Activated CD4-positive, alpha-beta T cell treated with anti-CD3 and anti-CD28 coated beads, Interleukin-2, amount 10 ng/mL, durations not matched to agents 24 days and 14 days (primary cell): ENCODE measurements around the gene HSPH1. TPM values are rescaled to one million over a fixed set of nuclear protein-coding genes. Genes with fewer than 3 reads are reported as not detected.

ENCODE experiments used
- DNase-seq: peaks from one replicate; pipeline ENCODE4 v3.0.0; 2022
- H3K27ac Mint-ChIP-seq: one replicate; pipeline ENCODE4 v1.8.0; 2022; ENCODE audit warnings: mild to moderate bottlenecking, mixed read lengths
- H3K27me3 Mint-ChIP-seq: one replicate; pipeline ENCODE4 v1.8.0; 2022; ENCODE audit warnings: mixed read lengths
- H3K36me3 Mint-ChIP-seq: one replicate; pipeline ENCODE4 v1.8.0; 2022; ENCODE audit warnings: low read depth, mild to moderate bottlenecking, mixed read lengths
- H3K4me1 Mint-ChIP-seq: one replicate; pipeline ENCODE4 v1.8.0; 2021; ENCODE audit warnings: mixed read lengths
- H3K4me3 Mint-ChIP-seq: one replicate; pipeline ENCODE4 v1.8.0; 2022; ENCODE audit warnings: mild to moderate bottlenecking, moderate library complexity, mixed read lengths
- H3K9me3 Mint-ChIP-seq: one replicate; pipeline ENCODE4 v1.8.0; 2021; ENCODE audit warnings: mixed read lengths
- intact Hi-C: fragments of 100-400 bp; cut with micrococcal nuclease; formaldehyde crosslinking; loops from one replicate; pipeline ENCODE4 v1.15.1; 2023
- total RNA-seq: library from RNA; stranded (reverse); gene quantifications from 2 replicates; pipeline ENCODE4 v1.2.3, GENCODE V29; 2022

The HSPH1 gene
- total RNA-seq, 1 donor from 2014 or later = 381 TPM

DNA sequence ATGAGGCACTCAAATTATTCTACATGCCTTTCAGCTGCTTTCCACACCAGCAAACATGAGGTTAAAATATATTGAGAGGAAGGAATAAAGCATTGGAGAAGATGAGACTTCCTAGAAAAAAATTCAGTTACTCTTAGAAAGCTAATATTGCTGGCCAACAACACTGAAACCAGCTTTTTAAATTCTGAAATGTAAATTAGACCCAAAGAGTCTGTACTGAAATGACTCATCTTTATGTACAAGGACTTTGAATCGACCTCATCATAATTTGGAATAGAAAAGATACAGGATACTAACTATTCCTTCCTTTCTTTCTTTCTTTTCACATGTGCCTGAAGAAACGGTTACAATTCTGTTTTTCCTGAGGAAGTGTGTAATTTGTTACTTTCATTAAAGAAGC, 6.5 kb upstream of the HSPH1 start:
- H3K27me3 Mint-ChIP-seq = peaks cover 4% of the 10 kb centered on the region
- DNase-seq = no peak
- intact Hi-C loops = loop anchor here (10.0 kb wide), 1 partner anchor 793 kb away; no protein-coding TSS in a partner anchor
- no peaks in the 10 kb centered on the region for H3K9me3 Mint-ChIP-seq
- H3K36me3 Mint-ChIP-seq = no peaks in the 10 kb centered on the region
- no peak overlapping the region for H3K4me3 Mint-ChIP-seq
- peaks cover 26% of the 10 kb centered on the region for H3K4me1 Mint-ChIP-seq
- no peak overlapping the region for H3K27ac Mint-ChIP-seq

DNA sequence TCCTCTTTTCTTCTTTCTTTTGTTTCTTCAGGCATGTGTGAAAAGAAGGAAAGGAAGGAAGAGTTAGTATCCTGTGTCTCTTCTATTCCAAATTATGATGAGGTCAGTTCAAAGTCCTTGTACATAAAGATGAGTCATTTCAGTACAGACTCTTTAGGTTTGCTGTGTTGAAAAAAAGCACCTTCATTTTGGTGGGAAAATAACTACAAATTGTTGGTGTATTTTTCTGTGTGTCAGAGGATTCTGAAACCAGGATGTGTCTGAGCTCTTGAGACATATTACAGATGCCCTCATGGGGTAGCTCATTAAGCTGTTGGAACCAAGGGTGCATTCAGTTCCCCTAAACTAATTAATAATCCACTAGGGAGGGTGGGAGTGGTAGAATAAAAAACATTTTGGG, 5.8 kb upstream of the HSPH1 start:
- Mint-ChIP-seq H3K9me3 (no peaks in the 10 kb centered on the region), H3K27me3 (no peaks in the 10 kb centered on the region), H3K4me3 (no peak overlapping the region), H3K4me1 (peaks cover 32% of the 10 kb centered on the region), H3K27ac (no peak overlapping the region), H3K36me3 (no peaks in the 10 kb centered on the region)
- no peak for DNase-seq
- intact Hi-C loops = loop anchor here (10.0 kb wide), 1 partner anchor 793 kb away; no protein-coding TSS in a partner anchor

DNA sequence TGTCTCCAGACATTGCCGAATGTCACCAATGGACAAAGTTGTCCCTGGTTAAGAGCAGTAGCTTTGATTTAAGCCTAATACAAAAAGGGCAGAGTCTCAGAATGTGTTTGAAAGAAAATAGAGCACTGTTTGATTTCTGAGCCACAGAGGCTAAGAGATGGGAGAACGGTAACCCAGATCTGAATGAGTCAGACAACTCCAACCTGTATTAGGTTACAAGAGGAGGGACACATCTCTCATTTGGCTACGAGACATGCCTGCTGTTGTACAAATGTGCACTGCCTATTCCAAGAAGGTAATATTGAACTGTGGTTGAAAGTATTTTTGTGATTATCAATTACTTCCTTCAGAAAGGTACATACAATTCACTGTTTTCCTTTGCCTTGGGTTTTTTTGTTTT, 4.9 kb upstream of the HSPH1 start:
- Mint-ChIP-seq H3K9me3 (no peaks in the 10 kb centered on the region), H3K36me3 (peaks cover 1% of the 10 kb centered on the region), H3K4me1 (peaks cover 36% of the 10 kb centered on the region), H3K4me3 (no peak overlapping the region), H3K27ac (no peak overlapping the region), H3K27me3 (peaks cover 2% of the 10 kb centered on the region)
- intact Hi-C loops = loop anchor here (10.0 kb wide), 1 partner anchor 792 kb away; no protein-coding TSS in a partner anchor
- no peak for DNase-seq

DNA sequence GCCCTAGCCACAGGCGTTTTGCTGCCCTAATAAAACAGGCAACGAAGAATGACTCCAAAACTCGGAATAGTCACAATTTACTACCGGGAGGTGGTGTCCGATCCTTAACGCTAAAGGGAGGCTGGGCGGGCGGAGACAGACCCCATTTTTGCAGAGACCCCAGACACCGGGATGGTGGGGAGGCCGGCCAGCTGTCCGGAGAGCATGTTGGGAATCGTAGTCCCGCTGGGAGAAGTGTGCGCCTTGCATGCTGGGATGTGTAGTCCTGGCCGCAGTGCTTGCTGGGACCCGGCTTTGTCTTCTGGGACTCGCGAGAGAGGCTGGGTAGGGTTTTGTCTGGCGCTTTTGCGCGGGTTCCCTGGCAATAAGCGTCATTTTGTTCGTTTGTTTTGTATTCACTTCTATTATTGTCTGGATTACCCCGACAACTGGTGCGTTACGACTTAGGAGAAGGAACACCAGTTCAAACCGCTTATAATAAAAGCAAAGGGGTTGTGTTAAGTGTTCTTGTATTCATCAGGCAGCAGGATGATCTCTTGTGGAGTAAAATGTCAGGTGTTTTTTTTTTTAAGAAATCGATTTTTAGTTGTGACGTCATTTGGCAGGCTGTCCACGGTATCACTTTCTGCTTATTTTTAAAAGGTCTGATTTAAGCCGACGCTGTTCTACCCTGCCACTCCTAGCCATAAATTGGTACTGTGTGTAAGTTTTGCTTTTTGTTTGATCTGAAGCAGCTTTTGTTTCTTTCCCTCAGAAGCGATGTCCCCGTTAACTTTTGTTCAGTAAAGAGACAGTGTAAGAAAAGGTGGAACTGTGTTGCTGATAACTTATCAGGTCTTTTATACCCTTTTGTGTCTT, 676 bp upstream of the HSPH1 start:
- intact Hi-C loops = loop anchor here (1.0 to 10.0 kb wide), 8 partner anchors 38 to 1265 kb away; partner anchors contain the start of genes HMGB1, KATNAL1, N4BP2L1 and USPL1
- H3K27me3 Mint-ChIP-seq = peaks cover 2% of the 10 kb centered on the region
- H3K36me3 Mint-ChIP-seq = peaks cover 38% of the 10 kb centered on the region
- H3K4me1 Mint-ChIP-seq = peaks cover 42% of the 10 kb centered on the region
- peak overlapping the region; percentile 99 for H3K4me3 Mint-ChIP-seq
- peak; percentile 98 for DNase-seq
- H3K9me3 Mint-ChIP-seq = no peaks in the 10 kb centered on the region
- H3K27ac Mint-ChIP-seq = peak overlapping the region; percentile 99

DNA sequence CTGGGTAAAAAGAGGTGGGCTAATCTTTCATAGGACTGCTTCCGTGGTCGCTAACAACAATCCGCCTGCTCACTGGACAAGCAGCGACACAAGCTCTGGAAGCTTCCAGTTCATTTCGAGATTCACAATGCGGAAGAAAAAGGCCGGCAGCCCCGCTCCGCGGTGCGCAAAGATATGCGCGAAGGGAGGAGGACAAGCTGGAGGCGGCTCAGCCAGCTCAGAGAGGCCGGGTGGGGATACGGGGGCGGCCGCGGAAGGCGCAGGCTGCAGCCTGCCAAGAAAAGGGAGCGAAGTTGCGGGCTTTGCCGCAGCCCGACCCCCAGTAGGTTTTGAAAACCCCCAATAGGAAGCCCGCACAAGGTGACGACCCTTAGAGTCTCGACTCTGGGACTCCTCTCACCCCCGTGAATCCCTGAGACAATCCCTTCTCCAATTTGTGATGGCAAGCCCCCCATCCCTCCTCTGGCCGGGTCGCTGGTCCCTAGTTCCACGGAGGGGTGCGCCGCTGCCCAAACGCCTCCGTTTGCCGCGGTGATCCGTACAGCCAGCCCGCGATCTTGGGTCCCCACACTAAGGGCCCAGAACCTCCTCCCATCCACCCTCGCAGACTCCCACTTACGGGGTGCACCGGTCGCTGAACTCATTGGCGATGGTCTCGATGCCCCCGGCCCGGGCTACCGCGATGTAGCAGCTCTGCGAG, 697 bp downstream of the HSPH1 start:
- intact Hi-C loops = loop anchor here (2.0 to 10.0 kb wide), 5 partner anchors 26 to 1266 kb away; partner anchors contain the start of genes KATNAL1 and N4BP2L1
- peak overlapping the region; percentile 99 for H3K27ac Mint-ChIP-seq
- peak overlapping the region; percentile 99 for H3K4me3 Mint-ChIP-seq
- DNase-seq = peak; percentile 92
- H3K27me3 Mint-ChIP-seq = peaks cover 2% of the 10 kb centered on the region
- peaks cover 44% of the 10 kb centered on the region for H3K36me3 Mint-ChIP-seq
- peaks cover 45% of the 10 kb centered on the region for H3K4me1 Mint-ChIP-seq
- no peaks in the 10 kb centered on the region for H3K9me3 Mint-ChIP-seq

DNA sequence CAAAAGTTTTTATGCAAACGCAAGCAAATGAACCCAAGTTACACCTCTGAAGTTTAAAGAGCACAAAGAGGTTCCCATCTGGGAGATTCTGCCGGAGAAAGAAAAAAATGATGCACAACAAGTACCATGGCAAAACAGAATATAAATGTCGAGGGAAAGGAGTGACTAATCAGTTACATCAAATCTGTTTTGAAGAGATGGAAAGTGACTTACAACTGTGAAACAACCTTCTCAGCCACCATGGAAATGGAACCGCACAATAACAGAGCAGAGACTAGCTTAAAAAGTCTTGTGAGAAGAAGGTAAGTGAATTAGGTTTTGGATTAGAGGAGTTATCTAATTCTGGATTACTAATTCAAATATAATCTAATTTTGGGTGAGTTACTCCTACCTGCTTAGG, 2.4 kb downstream of the HSPH1 start:
- H3K4me1 Mint-ChIP-seq = peaks cover 52% of the 10 kb centered on the region
- peak overlapping the region; percentile 99 for H3K4me3 Mint-ChIP-seq
- peaks cover 58% of the 10 kb centered on the region for H3K36me3 Mint-ChIP-seq
- peak overlapping the region; percentile 99 for H3K27ac Mint-ChIP-seq
- intact Hi-C loops = no loop called here
- H3K27me3 Mint-ChIP-seq = peaks cover 2% of the 10 kb centered on the region
- no peaks in the 10 kb centered on the region for H3K9me3 Mint-ChIP-seq
- DNase-seq = peak; percentile 62

DNA sequence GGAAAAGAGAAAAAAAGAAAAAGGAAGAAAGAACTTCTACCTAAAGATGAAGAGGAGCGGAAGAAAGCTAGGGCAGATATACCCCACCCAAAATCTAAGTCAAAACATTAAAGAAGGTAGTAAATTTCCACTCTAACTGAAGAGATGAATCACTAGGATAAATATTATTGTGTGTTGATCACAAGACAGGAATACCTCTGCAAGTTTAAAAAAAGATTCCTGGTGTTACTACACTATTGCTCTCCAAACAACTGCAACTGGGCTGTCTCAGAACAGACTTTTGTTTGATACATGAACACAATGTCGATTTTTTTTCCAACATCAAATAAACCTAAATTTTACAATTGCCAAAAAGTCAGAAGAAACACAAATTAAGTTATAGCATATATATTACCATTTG, 6.8 kb downstream of the HSPH1 start:
- Mint-ChIP-seq H3K4me1 (peaks cover 42% of the 10 kb centered on the region), H3K9me3 (no peaks in the 10 kb centered on the region), H3K27ac (no peak overlapping the region)

DNA sequence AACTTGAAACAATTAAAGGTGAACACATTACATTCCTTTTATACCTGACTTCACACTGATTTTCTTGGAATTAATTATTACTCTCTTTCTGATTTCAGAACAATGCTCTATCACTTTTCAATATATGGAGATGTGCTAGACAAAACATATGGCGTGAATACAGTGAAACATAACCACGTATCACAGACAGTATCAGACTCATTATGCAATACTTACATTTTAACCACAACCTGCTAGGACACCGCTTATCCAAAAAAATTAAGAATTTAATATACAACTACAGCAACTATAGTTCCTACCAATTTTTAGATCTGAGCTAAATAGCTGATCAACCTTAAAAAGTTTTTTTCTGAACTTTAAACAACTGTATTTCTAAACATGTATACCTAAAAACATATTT, 9.9 kb downstream of the HSPH1 start:
- Mint-ChIP-seq H3K4me1 (peaks cover 22% of the 10 kb centered on the region), H3K27me3 (no peaks in the 10 kb centered on the region), H3K27ac (no peak overlapping the region), H3K36me3 (peaks cover 77% of the 10 kb centered on the region), H3K9me3 (no peaks in the 10 kb centered on the region), H3K4me3 (no peak overlapping the region)
- DNase-seq = no peak
- intact Hi-C loops = no loop called here

More for the DNA sequence above, 6.8 kb downstream of the HSPH1 start:
- H3K27me3 Mint-ChIP-seq = no peaks in the 10 kb centered on the region
- DNase-seq = no peak
- intact Hi-C loops = no loop called here
- H3K36me3 Mint-ChIP-seq = peaks cover 76% of the 10 kb centered on the region
- H3K4me3 Mint-ChIP-seq = no peak overlapping the region

DNA sequence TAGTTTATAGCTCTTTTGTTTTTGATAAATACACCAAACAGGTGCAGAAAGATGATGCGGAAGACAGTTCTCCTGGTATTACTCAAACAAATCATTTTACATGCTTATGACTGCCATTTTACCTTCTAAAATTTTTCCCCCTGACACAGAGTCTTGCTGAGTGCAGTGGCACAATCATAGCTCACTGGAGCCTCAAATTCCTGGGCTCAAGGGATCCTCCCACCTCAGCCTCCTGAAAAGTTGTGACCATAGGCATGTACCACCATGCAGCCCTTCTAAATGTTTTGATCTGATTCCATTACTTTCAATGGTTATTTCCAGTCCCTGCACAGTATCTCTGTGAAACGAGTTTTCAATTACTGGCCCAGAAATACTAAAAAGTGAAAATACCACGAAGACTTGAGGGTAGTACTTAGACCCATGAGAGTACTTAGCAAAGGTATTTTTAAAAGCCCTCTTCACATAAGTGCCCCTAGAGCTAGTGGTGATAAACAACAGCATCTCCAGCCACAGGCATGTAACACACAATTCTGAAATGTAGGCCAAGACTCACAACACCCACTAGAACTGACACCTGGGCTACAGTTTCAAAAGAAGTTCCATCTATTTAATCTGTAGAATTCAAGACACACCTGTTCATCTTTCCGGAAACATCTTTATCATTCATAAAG, 11.3 kb downstream of the HSPH1 start:
- peaks cover 25% of the 10 kb centered on the region for H3K4me1 Mint-ChIP-seq
- H3K36me3 Mint-ChIP-seq = peaks cover 80% of the 10 kb centered on the region
- peak; percentile 44 for DNase-seq
- no peaks in the 10 kb centered on the region for H3K9me3 Mint-ChIP-seq
- no peak overlapping the region for H3K4me3 Mint-ChIP-seq
- H3K27me3 Mint-ChIP-seq = no peaks in the 10 kb centered on the region
- peak overlapping the region; percentile 5 for H3K27ac Mint-ChIP-seq
- intact Hi-C loops = no loop called here

DNA sequence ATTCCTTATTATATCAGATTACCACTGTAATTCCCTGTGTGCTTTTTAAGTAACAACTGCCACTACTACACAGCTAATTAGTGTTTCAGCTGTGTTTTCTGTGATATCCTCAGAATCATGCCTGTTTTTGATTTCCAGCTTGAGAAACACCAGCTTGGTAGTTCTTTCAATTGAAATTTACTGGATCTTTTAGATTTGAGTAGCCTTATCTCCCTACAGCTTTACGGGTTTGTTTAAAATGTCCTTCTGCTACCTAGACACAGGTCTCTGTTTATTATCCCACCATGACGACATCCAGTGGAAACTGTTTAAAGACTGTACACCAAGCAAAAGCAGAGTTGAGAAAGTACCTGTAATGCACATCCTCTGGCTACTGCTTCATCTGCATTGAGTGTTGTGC, 12.1 kb downstream of the HSPH1 start:
- Mint-ChIP-seq H3K4me1 (peaks cover 30% of the 10 kb centered on the region), H3K27me3 (no peaks in the 10 kb centered on the region), H3K4me3 (no peak overlapping the region), H3K27ac (no peak overlapping the region), H3K36me3 (peaks cover 82% of the 10 kb centered on the region), H3K9me3 (no peaks in the 10 kb centered on the region)
- DNase-seq = peak; percentile 40
- intact Hi-C loops = no loop called here

DNA sequence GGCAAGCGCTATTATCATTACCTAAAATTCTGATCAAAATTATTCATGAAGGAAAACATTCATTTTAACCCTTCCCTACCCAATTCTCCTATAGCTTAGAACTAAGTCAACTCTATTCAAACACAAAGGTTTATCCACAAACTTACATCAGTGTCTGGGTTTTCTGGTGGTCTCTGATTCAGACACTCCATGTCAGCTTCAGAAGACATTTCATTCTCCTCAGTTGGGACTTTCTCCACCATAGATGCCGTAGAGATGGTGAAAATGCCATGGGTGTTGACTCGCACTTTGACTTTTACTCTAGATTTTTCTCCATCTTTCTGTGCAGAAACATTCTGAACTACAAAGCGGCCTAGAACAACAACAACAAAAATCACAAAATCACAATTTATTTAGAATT, 16.3 kb downstream of the HSPH1 start:
- Mint-ChIP-seq H3K9me3 (no peaks in the 10 kb centered on the region), H3K27ac (no peak overlapping the region), H3K36me3 (peaks cover 86% of the 10 kb centered on the region), H3K4me1 (peaks cover 27% of the 10 kb centered on the region), H3K27me3 (no peaks in the 10 kb centered on the region), H3K4me3 (no peak overlapping the region)
- intact Hi-C loops = no loop called here
- peak; percentile 29 for DNase-seq

DNA sequence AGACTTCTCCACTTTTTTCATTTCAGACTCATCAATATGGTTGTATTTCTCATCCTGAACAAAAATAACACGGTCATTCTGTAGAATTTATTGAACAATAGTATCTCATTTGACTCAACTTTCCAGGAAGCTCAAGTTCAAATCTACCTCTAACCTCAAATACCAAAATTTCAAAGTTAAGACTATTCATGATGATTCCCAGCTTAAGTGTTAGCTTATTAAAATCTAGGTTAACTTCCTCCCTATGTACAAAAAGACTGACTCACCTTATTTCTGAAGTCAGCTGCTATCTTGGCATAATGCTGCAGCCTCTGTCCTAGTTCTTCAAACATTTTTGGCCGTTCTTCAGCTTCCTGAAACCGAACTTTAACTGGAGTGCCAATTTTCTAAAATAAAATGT, 23.2 kb downstream of the HSPH1 start:
- peaks cover 83% of the 10 kb centered on the region for H3K36me3 Mint-ChIP-seq
- H3K27me3 Mint-ChIP-seq = no peaks in the 10 kb centered on the region
- peaks cover 49% of the 10 kb centered on the region for H3K4me1 Mint-ChIP-seq
- intact Hi-C loops = no loop called here
- no peaks in the 10 kb centered on the region for H3K9me3 Mint-ChIP-seq
- H3K27ac Mint-ChIP-seq = peak overlapping the region; percentile 39
- no peak overlapping the region for H3K4me3 Mint-ChIP-seq
- no peak for DNase-seq

DNA sequence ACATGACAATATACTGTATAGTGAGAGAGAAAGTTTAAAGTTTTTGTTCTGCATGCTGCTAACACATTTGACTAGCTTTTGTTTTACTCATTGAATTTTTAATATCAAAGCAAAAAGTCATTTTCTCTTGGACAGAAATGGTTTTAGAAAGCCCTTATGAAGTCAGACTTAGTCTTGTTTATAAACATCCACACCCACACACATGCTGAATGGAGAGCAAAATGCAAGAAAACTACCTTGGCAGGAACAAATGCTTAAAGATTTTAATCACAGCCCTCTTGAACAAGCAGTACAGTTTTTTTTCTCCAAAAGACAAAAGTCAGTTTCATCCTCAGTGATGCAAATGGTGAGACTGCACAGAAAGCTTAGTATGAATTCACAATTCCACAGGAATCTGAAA, 25.0 kb downstream of the HSPH1 start:
- intact Hi-C loops = no loop called here
- Mint-ChIP-seq H3K9me3 (no peaks in the 10 kb centered on the region), H3K36me3 (peaks cover 81% of the 10 kb centered on the region), H3K4me1 (peaks cover 50% of the 10 kb centered on the region), H3K4me3 (no peak overlapping the region), H3K27me3 (no peaks in the 10 kb centered on the region), H3K27ac (peak overlapping the region; percentile 53)
- peak; percentile 42 for DNase-seq
